WERI-Rb-1 (cell line): Measurements from ENCODE around the gene SMOC2.
A peak's percentile ranks its signal among the peaks of the same experiment; 100 is the strongest.

ENCODE experiments used
- DNase-seq: peaks from one replicate; pipeline ENCODE4 v3.0.0-alpha.2; 2020
- H3K27ac ChIP-seq: fragments of 250-450 bp; sonication (Bioruptor Pico); 2 replicates; pipeline ENCODE4 v1.5.1; 2020; ENCODE audit warnings: mild to moderate bottlenecking, moderate library complexity
- H3K27me3 ChIP-seq: fragments of 250-450 bp; sonication (Bioruptor Pico); 2 replicates; pipeline ENCODE4 v1.5.1; 2021; ENCODE audit warnings: mild to moderate bottlenecking, low read depth, moderate library complexity; ENCODE audit not compliant: insufficient read depth, severe bottlenecking
- H3K36me3 ChIP-seq: fragments of 250-450 bp; sonication (Bioruptor Pico); 2 replicates; pipeline ENCODE4 v1.5.1; 2020; ENCODE audit warnings: mild to moderate bottlenecking, moderate library complexity
- H3K4me3 ChIP-seq: 2 replicates; pipeline ENCODE4 v1.5.1; 2011; ENCODE audit warnings: low read depth, mild to moderate bottlenecking, control low read depth, low read length
- H3K9me3 ChIP-seq: fragments of 250-450 bp; sonication (Bioruptor Pico); 2 replicates; pipeline ENCODE4 v1.5.1; 2021; ENCODE audit warnings: mild to moderate bottlenecking, moderate library complexity; ENCODE audit not compliant: severe bottlenecking
- TF ChIP-seq, protein P1 (sequence below): IDR thresholded peaks from 2 replicates; pipeline ENCODE4 v1.5.1; 2011; ENCODE audit warnings: low read depth, mild to moderate bottlenecking, control low read depth, inconsistent platforms, low read length

The SMOC2 gene

DNA sequence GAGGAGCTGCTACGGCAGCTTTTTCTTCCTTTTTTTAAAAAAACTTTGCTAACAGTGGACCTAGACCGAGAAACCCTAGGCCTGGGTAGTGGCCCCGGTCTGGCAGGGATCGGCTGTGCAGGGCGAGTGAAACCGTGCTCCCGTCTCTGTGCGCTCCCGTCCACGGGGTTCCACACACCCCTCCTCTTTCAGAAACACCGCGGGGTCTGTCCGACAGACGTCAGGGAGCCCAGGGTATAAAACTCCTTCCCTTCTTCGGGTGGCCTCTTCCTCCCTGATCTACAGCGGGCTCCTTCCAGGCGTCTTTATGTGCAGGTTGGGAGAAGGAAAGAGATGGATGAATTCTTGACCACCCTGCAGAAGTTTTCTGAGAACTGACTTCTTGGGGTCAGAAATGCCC is 27.1 kb upstream of the SMOC2 start:
- no peaks in the 10 kb centered on the region for H3K27me3 ChIP-seq
- TF ChIP-seq, protein P1, sequence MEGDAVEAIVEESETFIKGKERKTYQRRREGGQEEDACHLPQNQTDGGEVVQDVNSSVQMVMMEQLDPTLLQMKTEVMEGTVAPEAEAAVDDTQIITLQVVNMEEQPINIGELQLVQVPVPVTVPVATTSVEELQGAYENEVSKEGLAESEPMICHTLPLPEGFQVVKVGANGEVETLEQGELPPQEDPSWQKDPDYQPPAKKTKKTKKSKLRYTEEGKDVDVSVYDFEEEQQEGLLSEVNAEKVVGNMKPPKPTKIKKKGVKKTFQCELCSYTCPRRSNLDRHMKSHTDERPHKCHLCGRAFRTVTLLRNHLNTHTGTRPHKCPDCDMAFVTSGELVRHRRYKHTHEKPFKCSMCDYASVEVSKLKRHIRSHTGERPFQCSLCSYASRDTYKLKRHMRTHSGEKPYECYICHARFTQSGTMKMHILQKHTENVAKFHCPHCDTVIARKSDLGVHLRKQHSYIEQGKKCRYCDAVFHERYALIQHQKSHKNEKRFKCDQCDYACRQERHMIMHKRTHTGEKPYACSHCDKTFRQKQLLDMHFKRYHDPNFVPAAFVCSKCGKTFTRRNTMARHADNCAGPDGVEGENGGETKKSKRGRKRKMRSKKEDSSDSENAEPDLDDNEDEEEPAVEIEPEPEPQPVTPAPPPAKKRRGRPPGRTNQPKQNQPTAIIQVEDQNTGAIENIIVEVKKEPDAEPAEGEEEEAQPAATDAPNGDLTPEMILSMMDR, result no peak
- H3K36me3 ChIP-seq, result no peaks in the 10 kb centered on the region
- DNase-seq, result no peak
- H3K27ac ChIP-seq, result no peak overlapping the region
- H3K4me3 ChIP-seq, result no peak overlapping the region
- H3K9me3 ChIP-seq, result no peaks in the 10 kb centered on the region

DNA sequence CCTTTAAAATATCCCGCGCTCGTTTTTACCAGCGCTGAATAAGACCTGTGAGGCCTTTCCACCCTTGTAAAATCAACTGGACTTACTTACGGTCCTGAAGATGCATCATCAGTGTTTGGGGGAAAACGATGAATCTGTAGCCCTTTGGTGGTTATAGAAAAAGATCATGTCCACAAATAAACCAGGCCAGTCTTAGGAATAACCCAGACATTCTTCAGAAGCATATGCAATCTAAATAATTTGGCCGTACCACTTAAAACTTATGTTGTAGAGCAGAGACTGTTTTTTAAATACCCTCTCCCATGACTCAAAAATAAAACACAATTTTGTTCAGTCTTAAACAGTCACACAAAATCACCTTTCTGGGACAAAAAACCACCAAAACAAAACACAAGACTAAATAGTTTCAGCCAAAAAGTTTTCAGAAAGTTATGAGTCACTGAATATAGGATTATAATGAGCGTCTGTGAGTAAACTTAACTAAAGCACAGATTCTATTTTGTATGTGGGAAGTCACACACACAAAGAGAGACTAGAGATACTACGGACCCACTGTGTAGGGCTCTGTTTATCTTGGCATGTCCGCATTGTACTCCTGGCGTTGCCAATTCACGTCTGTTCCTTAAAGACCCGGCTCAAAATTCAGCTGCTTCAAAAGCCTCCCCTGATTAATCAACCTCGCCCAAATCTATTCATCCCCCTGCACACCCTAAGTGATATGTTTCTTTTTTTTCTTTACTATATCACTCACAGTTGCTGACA is 26.5 kb upstream of the SMOC2 start:
- DNase-seq, result no peak
- TF ChIP-seq, protein P1, result no peak
- H3K9me3 ChIP-seq, result no peaks in the 10 kb centered on the region
- no peak overlapping the region for H3K4me3 ChIP-seq
- no peaks in the 10 kb centered on the region for H3K36me3 ChIP-seq
- H3K27ac ChIP-seq, result no peak overlapping the region
- H3K27me3 ChIP-seq, result no peaks in the 10 kb centered on the region

DNA sequence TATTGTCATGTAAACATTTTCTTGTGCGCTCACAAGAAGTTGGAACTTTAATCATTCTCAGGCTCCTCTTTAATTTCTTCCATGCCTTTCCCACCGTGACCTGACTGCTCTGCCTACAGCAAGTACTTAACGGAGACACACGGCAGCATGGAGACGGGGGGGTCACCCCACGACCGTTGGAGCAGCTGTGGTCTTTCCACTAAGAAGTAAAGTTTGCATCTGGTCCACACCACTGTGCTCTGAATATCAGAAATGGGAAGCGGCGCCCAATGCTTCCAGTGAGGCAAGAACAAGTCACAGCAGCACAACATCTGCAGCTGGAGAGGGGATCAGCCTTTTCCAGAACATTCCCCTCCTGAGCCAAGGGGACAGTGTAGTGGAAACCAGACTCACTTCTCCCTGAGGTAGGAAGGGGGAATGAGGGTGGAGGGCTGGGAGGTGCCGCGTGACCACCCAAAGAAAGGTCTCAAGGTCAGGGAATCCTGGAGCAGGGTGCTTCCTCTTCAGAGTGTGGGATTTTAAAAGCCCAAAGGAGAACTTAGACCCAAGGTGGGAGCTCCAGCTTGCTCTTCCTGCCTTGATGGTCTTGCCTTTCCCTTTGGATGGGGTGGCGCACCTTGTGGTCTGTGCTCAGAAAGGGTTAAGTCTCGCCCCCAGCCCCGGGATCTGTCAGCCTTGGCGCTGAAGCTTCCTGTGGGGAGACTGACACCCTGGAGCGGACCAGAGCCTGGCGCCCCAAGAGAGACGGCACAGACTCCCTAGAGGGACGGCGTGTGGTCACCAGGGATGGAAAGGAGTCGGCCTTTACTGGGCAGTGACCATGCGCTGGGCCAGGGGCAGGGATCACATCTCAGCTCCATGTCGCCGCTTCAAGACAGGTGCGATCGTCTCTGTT is 25.6 kb upstream of the SMOC2 start:
- Histone ChIP-seq H3K9me3 (no peaks in the 10 kb centered on the region), H3K36me3 (no peaks in the 10 kb centered on the region), H3K4me3 (no peak overlapping the region), H3K27me3 (no peaks in the 10 kb centered on the region), H3K27ac (no peak overlapping the region)
- DNase-seq, result peak; percentile 39
- TF ChIP-seq, protein P1, result no peak

DNA sequence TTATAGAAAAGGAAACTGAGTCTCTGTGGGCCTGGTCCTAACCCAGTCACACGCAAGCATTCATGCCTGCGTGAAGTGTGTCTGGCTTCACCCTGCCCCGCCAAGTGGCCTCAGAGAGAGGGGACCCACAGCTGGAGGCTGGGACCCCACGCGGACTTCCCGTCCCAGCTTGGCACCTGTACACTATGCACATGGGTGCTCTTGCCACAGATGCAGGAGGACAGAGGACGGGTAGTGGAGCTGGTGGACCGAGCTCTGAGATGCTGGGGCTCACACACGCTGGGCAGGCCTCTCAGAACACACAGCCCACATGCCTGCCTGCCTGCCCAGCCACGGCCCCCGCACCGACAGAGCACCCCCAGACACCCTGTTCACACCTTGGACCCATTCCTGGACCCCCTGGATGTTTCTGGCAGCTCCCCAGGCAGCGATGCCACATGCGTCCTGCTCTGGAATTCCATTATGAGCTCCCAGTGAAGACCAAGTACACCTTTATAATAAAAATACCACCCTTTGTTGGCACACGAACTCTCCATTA is 24.9 kb upstream of the SMOC2 start:
- Histone ChIP-seq H3K9me3 (no peaks in the 10 kb centered on the region), H3K27me3 (no peaks in the 10 kb centered on the region), H3K4me3 (no peak overlapping the region), H3K36me3 (no peaks in the 10 kb centered on the region), H3K27ac (no peak overlapping the region)
- DNase-seq, result no peak
- TF ChIP-seq, protein P1, result no peak

DNA sequence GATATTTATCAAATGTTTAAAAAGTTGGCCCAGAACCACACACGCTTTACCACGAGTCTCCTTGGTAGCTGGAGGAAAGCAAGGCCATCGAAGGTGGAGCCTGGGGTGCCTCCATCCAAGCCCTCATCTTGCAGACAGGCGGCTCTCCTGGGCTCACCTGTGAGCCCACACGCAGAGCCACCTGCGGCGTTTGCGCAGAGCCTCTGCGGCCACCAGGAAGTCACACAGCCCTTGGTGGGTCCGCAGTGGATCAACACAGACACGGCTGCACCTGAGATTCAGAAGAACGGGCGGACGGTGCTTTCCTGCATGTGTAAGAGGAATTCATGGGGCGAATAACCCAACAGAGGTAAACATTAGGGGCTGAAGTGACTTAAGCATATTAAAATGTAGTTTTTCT is 24.5 kb upstream of the SMOC2 start:
- DNase-seq, result no peak
- TF ChIP-seq, protein P1, result no peak

More for the DNA sequence above, 24.5 kb upstream of the SMOC2 start:
- H3K27ac ChIP-seq, result no peak overlapping the region
- H3K4me3 ChIP-seq, result no peak overlapping the region
- H3K27me3 ChIP-seq, result no peaks in the 10 kb centered on the region
- no peaks in the 10 kb centered on the region for H3K36me3 ChIP-seq
- H3K9me3 ChIP-seq, result no peaks in the 10 kb centered on the region
